ENCODE results near the gene LAS1L. TPM values are rescaled to one million over a fixed set of nuclear protein-coding genes. Genes with fewer than 3 reads are reported as not detected.
A peak's percentile ranks its signal among the peaks of the same experiment; 100 is the strongest.

LAS1L gene
- 13.0 TPM for polyA plus RNA-seq (2013, experiment 1 of 2)
- 13.1 TPM for polyA plus RNA-seq (2013, experiment 2 of 2)

DNA sequence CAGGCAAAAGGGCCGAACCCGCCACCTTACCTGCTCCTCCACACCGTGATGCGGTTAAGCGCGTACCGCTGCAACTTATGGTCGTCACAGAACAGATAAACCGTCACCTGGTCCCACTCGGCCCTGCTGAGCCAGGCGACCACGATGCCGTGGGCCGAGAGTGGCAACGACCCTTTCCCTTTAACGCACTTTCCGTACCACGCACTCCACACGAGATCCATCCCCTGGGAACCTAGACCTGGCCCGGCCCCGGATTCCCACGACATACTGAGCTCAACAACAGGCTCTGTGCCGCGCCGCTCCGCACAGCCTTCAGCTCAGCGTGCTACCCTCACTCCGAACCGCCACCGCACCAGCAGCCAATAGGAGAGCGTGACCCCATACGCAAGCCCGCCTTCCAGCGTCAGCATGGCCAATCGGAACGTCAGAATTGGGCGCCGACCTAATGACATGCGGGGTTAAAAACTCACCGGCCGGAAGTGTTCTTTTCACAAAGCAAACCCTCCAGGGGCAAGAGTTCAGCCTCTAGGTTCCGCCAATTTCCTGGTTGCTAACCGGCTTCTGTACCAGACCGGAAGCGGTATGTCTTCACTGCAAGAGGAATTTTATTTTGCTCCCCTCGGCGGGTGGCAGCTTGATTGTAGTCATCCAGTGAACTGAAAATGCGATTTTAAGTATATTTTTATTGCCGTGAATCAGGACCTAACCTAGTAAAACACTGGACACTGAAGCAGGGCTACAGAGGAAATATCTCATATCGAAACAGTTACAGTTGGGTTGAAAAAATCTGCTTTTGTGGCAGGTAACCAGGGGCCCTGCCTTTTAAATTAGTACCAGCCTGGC lies at the start of gene LAS1L:
LAS1L (minus strand) TSS at position 338 of the 843 bp plus-strand sequence; CDS start at position 266, 72 bp downstream.
- peak within 1 kb of the TSS; percentile 61 for H3K4me2 ChIP-seq (ENCODE audit: low read length, poor library complexity, severe bottlenecking)

GRCh38 chrX:65582450-65583082 lies 48.0 kb upstream of the LAS1L start:
- no peak overlapping the region for H4K91ac ChIP-seq (ENCODE audit: low read length)
- H3K27ac ChIP-seq (ENCODE audit: low read length, poor library complexity, severe bottlenecking) = no peak overlapping the region
- no peak overlapping the region for H3K4ac ChIP-seq (ENCODE audit: low read depth in 1 of 2, low read length in 2 of 2)
- no peaks in the 10 kb centered on the region for H3K36me3 ChIP-seq (ENCODE audit: control insufficient read depth in 1 of 2, insufficient read depth in 2 of 2, low read depth in 1 of 2, low read length in 2 of 2)
- H4K8ac ChIP-seq (ENCODE audit: low read length) = no peak overlapping the region
- no peak overlapping the region for H3K23ac ChIP-seq (ENCODE audit: low read length in 2 of 2)
- no peak overlapping the region for H2BK15ac ChIP-seq (ENCODE audit: low read depth, poor library complexity, severe bottlenecking)
- no peak overlapping the region for H2BK120ac ChIP-seq (ENCODE audit: low read depth, low read length)
- H2AK5ac ChIP-seq (ENCODE audit: low read length, severe bottlenecking) = no peak overlapping the region
- H3K4me2 ChIP-seq (ENCODE audit: low read length, poor library complexity, severe bottlenecking) = no peak overlapping the region
- no peak overlapping the region for H2BK5ac ChIP-seq (ENCODE audit: low read depth, low read length, poor library complexity, severe bottlenecking)
- H2AFZ ChIP-seq (ENCODE audit: low read depth, low read length) = no peak overlapping the region
- no peaks in the 10 kb centered on the region for H3K9me3 ChIP-seq (ENCODE audit: control insufficient read depth, low read length)
- H3K14ac ChIP-seq (ENCODE audit: low read length in 2 of 2) = no peak overlapping the region
- H3K27me3 ChIP-seq (ENCODE audit: control insufficient read depth in 1 of 2, insufficient read depth in 1 of 2, low read length in 2 of 2) = peaks cover 0 to 32% of the 10 kb centered on the region in 2 experiments
- no peak for DNase-seq
- H3K79me1 ChIP-seq (replicated peaks; ENCODE audit: low read length, poor library complexity, severe bottlenecking) = no peaks in the 10 kb centered on the region
- H3K4me3 ChIP-seq (ENCODE audit: insufficient read depth in 1 of 2, low read depth in 1 of 2, low read length in 2 of 2) = no peak overlapping the region
- H3K9ac ChIP-seq (ENCODE audit: low read length) = peak overlapping the region; percentile 6
- H3K18ac ChIP-seq (ENCODE audit: low read depth in 1 of 2, low read length in 2 of 2) = no peak overlapping the region
- 76% methylated on average over 4 of the region's 4 CpGs for WGBS
- H2BK12ac ChIP-seq (ENCODE audit: low read length in 2 of 2) = no peak overlapping the region
- no peaks in the 10 kb centered on the region for H3K4me1 ChIP-seq (ENCODE audit: control insufficient read depth, insufficient read depth, low read depth, low read length)

More for the DNA sequence above, at the start of gene LAS1L:
- Histone ChIP-seq H3K18ac (ENCODE audit: low read depth in 1 of 2, low read length in 2 of 2) (peak within 1 kb of the TSS; percentile 8 to 21), H3K27me3 (ENCODE audit: control insufficient read depth in 1 of 2, insufficient read depth in 1 of 2, low read length in 2 of 2) (peaks cover 0 to 17% of the 10 kb centered on the region in 2 experiments), H3K4me1 (ENCODE audit: control insufficient read depth, insufficient read depth, low read depth, low read length) (peaks cover 9% of the 10 kb centered on the region), H4K8ac (ENCODE audit: low read length) (peak within 1 kb of the TSS; percentile 27), H3K14ac (ENCODE audit: low read length in 2 of 2) (peak within 1 kb of the TSS in 1 of 2 experiments; percentile 26), H2BK5ac (ENCODE audit: low read depth, low read length, poor library complexity, severe bottlenecking) (no peak within 1 kb of the TSS), H3K36me3 (ENCODE audit: control insufficient read depth in 1 of 2, insufficient read depth in 2 of 2, low read depth in 1 of 2, low read length in 2 of 2) (peaks cover 13 to 14% of the 10 kb centered on the region in 2 experiments), H3K27ac (ENCODE audit: low read length, poor library complexity, severe bottlenecking) (peak within 1 kb of the TSS; percentile 71), H3K9ac (ENCODE audit: low read length) (peak within 1 kb of the TSS; percentile 93), H2BK15ac (ENCODE audit: low read depth, poor library complexity, severe bottlenecking) (no peak within 1 kb of the TSS), H2BK120ac (ENCODE audit: low read depth, low read length) (no peak within 1 kb of the TSS), H3K23ac (ENCODE audit: low read length in 2 of 2) (no peak within 1 kb of the TSS), H4K91ac (ENCODE audit: low read length) (peak within 1 kb of the TSS; percentile 50), H3K4me3 (ENCODE audit: insufficient read depth in 1 of 2, low read depth in 1 of 2, low read length in 2 of 2) (peak within 1 kb of the TSS; percentile 84 to 89), H2BK12ac (ENCODE audit: low read length in 2 of 2) (no peak within 1 kb of the TSS), H3K9me3 (ENCODE audit: control insufficient read depth, low read length) (no peaks in the 10 kb centered on the region), H2AK5ac (ENCODE audit: low read length, severe bottlenecking) (no peak within 1 kb of the TSS), H2AFZ (ENCODE audit: low read depth, low read length) (peak within 1 kb of the TSS; percentile 91), H3K79me1 (replicated peaks; ENCODE audit: low read length, poor library complexity, severe bottlenecking) (peaks cover 7% of the 10 kb centered on the region), H3K4ac (ENCODE audit: low read depth in 1 of 2, low read length in 2 of 2) (peak within 1 kb of the TSS in 1 of 2 experiments; percentile 16)
- DNase-seq = peak; percentile 92
- WGBS = 3% methylated on average over 40 of the region's 50 CpGs

DNA sequence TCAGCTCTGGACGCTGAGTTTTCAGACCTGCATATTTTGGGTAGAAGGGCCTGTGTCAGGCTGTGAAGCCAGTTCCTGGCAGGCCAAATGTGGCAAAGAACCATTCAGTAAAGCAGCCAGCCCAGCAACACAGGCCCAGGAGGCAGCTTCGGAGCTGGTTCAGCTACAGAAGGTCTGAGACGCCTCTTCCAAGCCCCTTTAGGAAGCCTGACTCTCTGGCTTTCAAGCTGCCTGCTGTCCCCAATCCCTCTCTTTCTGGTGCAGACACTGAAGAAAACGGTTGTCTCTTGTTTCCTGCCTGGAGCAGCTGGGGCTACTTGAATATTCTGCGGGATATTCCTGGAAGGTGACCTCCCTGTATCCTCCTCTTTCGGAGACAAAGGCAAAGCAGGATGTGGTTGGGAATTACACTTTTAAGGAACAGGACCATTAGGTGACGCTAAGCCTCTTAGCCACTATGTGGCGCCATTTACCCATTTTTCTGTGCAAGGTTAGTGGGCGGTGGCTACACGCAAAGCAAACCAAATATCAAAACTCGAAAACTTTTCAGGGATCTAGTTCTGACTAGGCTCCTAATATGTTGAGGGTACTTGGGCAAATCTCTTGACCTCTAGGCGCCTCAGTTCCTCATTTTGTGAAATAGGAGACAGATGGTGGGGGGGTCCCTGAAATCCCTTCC lies 47.2 kb upstream of the LAS1L start:
- H3K14ac ChIP-seq (ENCODE audit: low read length in 2 of 2) = no peak overlapping the region
- H2BK15ac ChIP-seq (ENCODE audit: low read depth, poor library complexity, severe bottlenecking) = no peak overlapping the region
- H3K4me3 ChIP-seq (ENCODE audit: insufficient read depth in 1 of 2, low read depth in 1 of 2, low read length in 2 of 2) = no peak overlapping the region
- H3K4ac ChIP-seq (ENCODE audit: low read depth in 1 of 2, low read length in 2 of 2) = no peak overlapping the region
- 22% methylated on average over 8 of the region's 12 CpGs for WGBS
- H4K91ac ChIP-seq (ENCODE audit: low read length) = no peak overlapping the region
- no peaks in the 10 kb centered on the region for H3K9me3 ChIP-seq (ENCODE audit: control insufficient read depth, low read length)
- no peak overlapping the region for H3K18ac ChIP-seq (ENCODE audit: low read depth in 1 of 2, low read length in 2 of 2)
- no peak overlapping the region for H2BK5ac ChIP-seq (ENCODE audit: low read depth, low read length, poor library complexity, severe bottlenecking)
- peak overlapping the region; percentile 6 for H3K9ac ChIP-seq (ENCODE audit: low read length)
- H3K4me1 ChIP-seq (ENCODE audit: control insufficient read depth, insufficient read depth, low read depth, low read length) = no peaks in the 10 kb centered on the region
- no peak overlapping the region for H4K8ac ChIP-seq (ENCODE audit: low read length)
- no peak overlapping the region for H2AFZ ChIP-seq (ENCODE audit: low read depth, low read length)
- H3K4me2 ChIP-seq (ENCODE audit: low read length, poor library complexity, severe bottlenecking) = no peak overlapping the region
- H3K79me1 ChIP-seq (replicated peaks; ENCODE audit: low read length, poor library complexity, severe bottlenecking) = no peaks in the 10 kb centered on the region
- H2BK120ac ChIP-seq (ENCODE audit: low read depth, low read length) = no peak overlapping the region
- H2BK12ac ChIP-seq (ENCODE audit: low read length in 2 of 2) = no peak overlapping the region
- DNase-seq = peak; percentile 57
- no peak overlapping the region for H3K27ac ChIP-seq (ENCODE audit: low read length, poor library complexity, severe bottlenecking)
- no peak overlapping the region for H3K23ac ChIP-seq (ENCODE audit: low read length in 2 of 2)
- peaks cover 0 to 39% of the 10 kb centered on the region in 2 experiments for H3K27me3 ChIP-seq (ENCODE audit: control insufficient read depth in 1 of 2, insufficient read depth in 1 of 2, low read length in 2 of 2)
- H2AK5ac ChIP-seq (ENCODE audit: low read length, severe bottlenecking) = no peak overlapping the region
- no peaks in the 10 kb centered on the region for H3K36me3 ChIP-seq (ENCODE audit: control insufficient read depth in 1 of 2, insufficient read depth in 2 of 2, low read depth in 1 of 2, low read length in 2 of 2)

DNA sequence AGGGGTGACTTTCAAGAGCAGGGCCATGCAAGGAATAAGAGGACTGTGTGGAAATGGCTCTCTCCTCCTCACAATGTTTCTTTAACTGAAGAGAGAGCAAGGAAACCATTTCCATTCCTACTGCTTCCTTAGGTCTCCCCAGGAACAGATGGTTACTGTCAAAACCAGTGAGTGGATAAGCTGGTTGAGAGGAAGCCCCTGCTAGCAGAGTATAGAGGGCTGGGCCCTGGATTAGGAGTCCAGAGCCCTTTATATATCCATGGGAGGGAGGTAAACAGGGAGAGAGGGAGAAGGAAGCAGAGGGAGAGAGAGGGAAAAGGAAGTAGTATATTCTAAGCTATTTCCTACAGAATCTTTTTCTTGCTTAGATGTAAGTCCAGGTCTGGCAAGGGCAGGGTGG lies 43.8 kb upstream of the LAS1L start:
- Histone ChIP-seq H3K4me3 (ENCODE audit: insufficient read depth in 1 of 2, low read depth in 1 of 2, low read length in 2 of 2) (no peak overlapping the region), H3K79me1 (replicated peaks; ENCODE audit: low read length, poor library complexity, severe bottlenecking) (no peaks in the 10 kb centered on the region), H3K18ac (ENCODE audit: low read depth in 1 of 2, low read length in 2 of 2) (no peak overlapping the region), H3K4ac (ENCODE audit: low read depth in 1 of 2, low read length in 2 of 2) (no peak overlapping the region), H3K36me3 (ENCODE audit: control insufficient read depth in 1 of 2, insufficient read depth in 2 of 2, low read depth in 1 of 2, low read length in 2 of 2) (no peaks in the 10 kb centered on the region), H3K27me3 (ENCODE audit: control insufficient read depth in 1 of 2, insufficient read depth in 1 of 2, low read length in 2 of 2) (peaks cover 0 to 45% of the 10 kb centered on the region in 2 experiments), H3K23ac (ENCODE audit: low read length in 2 of 2) (no peak overlapping the region), H4K8ac (ENCODE audit: low read length) (no peak overlapping the region), H2AFZ (ENCODE audit: low read depth, low read length) (no peak overlapping the region), H3K14ac (ENCODE audit: low read length in 2 of 2) (no peak overlapping the region), H3K4me2 (ENCODE audit: low read length, poor library complexity, severe bottlenecking) (no peak overlapping the region), H3K4me1 (ENCODE audit: control insufficient read depth, insufficient read depth, low read depth, low read length) (no peaks in the 10 kb centered on the region), H2BK15ac (ENCODE audit: low read depth, poor library complexity, severe bottlenecking) (no peak overlapping the region), H2BK120ac (ENCODE audit: low read depth, low read length) (no peak overlapping the region), H2BK5ac (ENCODE audit: low read depth, low read length, poor library complexity, severe bottlenecking) (no peak overlapping the region), H3K9me3 (ENCODE audit: control insufficient read depth, low read length) (no peaks in the 10 kb centered on the region), H3K9ac (ENCODE audit: low read length) (no peak overlapping the region), H3K27ac (ENCODE audit: low read length, poor library complexity, severe bottlenecking) (no peak overlapping the region), H2AK5ac (ENCODE audit: low read length, severe bottlenecking) (no peak overlapping the region), H4K91ac (ENCODE audit: low read length) (no peak overlapping the region), H2BK12ac (ENCODE audit: low read length in 2 of 2) (no peak overlapping the region)
- DNase-seq = no peak
